GM18907 (cell line): ENCODE results near the gene FBXO31.
"Not testable (repeated sequence)": the region's sequence is repeated elsewhere in the genome, so short reads cannot be mapped to it uniquely, and the experiment has no call there.

Experiments used
- ATAC-seq: cut with Tn5 transposase; IDR thresholded peaks from one replicate; pipeline ENCODE4 v1.9.1; 2021; ENCODE audit warnings: mild to moderate bottlenecking, moderate library complexity; ENCODE audit not compliant: unreplicated experiment

The FBXO31 gene

DNA sequence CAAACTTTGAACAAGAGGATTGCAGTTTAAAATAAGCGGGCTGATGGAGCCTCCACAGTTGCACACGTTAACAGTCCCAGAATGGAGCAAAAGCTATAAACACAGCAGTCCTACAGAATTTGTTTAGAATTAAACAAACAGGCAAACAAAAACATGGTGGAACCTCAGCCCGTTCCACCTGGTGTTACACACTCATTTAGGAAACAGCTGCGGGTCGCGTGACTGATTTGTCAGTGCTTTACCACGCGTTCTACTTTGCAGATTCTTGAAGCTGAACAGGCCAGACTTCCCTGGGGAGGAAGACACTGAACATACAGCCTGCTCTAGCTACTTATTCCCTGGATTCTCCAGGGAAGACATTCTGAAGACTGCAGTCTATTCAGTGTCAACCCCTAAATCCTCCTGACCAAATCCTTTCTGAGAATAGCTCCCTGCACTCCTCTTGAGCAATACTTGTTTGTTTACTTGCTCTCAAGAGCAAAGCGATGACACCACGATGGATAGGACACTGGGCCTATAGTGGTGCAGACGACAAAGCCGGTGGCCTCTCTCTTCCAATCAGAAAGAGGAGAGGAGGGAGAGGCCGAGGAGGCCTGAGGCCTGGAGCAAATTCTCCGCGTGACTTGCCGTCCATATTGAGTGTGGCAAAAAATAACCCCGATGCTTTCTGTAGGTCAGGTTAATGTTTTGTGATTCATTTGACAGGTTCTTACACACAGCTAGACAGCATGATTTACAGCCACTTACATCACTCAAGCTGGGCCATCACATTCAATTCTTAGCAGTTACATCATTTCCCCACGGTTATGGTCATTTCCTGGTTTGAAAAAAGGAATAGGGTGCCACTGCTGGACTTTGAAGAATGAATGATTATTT, 4.6 kb upstream of the FBXO31 start:
- ATAC-seq: peak; percentile 61

DNA sequence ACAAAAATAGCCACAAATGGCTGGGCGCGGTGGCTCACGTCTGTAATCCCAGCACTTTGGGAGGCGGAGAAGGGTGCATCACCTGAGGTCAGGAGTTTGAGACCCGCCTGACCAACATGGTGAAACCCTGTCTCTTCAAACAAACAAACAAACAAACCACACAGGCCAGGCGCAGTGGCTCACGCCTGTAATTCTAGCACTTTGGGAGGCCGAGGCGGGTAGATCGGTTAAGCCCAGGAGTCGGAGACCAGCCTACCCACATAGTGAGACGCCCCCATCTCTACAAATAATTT, 1.2 kb upstream of the FBXO31 start:
- not testable (repeated sequence) for ATAC-seq

DNA sequence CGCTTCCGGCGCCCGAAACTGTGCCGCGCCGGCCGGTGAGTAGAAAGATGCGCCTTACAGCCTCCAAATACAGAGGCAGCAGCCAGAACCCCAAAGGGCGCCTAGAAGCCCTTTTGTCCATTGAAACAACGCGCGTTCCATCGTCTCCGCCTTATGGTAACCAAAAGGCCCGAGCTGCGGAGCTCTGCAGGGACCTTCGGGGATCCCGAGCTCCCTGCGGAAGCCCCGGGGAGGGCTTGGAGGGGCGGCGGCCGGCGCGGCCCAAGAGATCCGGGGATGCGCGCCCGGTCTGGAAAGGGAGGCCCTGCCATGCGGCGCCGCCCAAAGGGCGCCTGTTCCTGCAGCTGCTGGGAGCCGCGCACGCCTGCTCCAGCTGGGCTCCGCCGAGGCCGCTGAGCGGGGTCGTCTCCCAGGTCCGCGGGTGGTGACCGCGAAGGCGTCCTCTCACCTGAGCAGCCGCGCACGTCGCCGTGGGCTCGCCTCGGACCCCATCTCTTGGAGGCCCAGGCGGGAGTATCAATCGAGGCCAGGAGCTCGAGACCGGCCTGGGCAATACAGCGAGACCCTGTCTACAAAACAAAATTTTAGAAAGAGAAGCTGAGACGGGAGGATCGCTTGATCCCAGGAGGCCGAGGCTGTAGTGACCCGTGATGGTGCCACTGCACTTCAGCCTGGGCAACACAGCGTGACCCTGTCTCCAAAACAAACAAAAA, 742 bp upstream of the FBXO31 start:
- peak; percentile 16 for ATAC-seq

DNA sequence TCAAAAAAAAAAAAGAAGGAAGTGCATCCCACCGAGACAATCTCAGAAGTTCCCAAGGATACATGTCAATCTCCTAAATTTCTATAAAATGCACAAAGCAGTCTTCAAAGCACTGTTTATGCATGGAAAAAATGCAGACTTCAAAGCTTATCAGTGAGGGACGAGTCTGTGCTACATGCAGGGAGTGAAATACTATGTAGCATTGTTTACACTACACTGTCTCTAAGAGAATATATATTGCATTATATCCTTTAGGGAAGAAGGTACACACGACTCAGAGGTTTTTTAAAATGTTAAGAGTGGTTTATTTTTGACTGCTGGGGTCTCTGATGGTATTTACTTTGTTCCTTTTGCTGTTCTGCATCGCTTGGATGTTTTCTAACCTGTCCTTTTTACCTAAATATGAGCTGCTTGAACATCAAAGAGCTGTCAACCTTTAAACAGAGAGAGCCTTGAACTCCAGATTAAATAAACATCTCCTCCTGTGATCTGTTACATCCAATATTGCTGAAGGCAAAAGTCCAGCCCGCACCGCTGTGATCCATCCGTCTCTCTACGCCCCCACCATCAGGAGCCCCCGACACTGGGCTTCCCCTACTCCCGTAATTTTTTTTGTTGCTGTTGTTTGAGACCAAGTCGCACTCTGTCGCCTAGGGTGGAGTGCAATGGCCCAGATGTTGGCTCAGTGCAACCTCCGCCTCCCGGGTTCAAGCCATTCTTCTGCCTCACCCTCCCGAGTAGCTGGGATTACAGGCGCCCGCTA, 1.4 kb downstream of the FBXO31 start:
- ATAC-seq: no peak

DNA sequence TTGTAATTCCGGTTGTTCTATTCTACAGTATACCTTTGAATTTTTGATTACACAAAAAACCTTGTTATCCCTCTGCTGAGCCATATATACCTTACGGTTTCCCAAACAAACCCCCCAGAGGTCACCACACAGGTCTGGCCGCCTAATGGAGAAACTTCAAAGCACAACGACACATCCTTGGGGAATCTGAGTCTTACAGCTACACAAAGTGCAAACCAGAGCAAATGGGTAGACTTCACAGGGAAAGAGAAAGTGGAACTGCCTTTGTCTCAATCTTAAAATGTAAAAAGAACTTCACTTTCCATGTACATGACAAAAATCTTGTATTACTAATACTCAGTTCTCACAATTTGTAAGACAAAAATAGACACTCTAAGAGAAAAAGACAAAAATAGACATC, 2.7 kb downstream of the FBXO31 start:
- no peak for ATAC-seq

DNA sequence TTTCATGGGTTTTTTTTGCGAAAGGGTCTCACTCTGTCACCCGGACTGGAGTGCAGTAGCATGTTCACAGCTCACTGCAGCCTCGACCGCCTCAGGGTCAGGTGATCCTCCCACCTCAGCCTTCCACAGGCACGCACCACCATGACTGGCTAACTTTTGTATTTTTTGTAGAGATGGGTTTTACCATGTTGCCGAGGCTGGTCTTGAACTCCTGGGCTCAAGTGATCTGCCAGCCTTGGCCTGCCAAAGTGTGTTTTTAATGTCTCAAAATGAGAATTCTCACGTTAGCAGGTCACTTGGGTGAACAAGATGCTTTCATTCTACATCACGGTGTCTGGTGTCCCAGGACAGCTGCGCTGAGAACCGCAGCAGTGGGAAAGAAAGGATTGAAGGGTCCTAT, 3.2 kb downstream of the FBXO31 start:
- no peak for ATAC-seq

DNA sequence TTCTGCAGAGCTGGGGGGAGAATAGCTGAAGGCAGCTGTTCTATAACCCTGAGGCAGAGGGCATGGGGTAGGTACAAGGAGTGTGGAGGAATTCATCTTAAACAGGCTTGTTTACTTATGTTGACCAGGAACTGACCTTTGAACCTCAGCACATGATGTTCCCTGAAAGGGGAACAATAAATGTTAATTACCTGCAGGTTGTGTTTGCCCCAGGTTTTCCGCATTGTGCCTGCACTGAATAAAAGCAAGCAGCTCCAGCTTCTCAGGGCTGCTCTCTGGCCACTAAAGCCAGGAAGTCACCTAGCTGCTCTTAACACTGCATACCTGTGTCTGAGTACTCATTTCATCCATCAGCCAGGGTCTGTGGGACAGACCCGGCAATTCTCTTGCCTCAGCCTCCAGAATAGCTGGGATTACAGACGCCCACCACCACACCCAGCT, 4.2 kb downstream of the FBXO31 start:
- ATAC-seq: not testable (repeated sequence)

DNA sequence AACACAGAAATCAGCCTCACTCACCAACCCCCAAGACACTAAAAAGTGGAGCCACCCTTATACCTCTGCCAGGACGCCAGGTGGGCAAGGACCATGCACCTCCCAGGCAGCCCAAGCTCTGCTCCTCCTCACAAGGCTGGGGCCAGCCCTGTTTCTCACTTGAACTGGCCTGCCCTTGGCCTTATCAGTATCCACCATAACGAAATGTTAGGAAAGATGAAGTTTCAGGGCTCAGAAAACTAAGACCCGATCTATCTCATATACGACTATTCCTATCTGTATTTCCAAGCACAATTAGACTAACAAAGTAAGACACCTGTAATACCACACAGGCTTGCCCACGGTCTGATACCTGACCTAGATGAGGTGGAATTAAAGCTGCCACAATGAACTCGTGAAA, 6.9 kb downstream of the FBXO31 start:
- ATAC-seq: no peak

DNA sequence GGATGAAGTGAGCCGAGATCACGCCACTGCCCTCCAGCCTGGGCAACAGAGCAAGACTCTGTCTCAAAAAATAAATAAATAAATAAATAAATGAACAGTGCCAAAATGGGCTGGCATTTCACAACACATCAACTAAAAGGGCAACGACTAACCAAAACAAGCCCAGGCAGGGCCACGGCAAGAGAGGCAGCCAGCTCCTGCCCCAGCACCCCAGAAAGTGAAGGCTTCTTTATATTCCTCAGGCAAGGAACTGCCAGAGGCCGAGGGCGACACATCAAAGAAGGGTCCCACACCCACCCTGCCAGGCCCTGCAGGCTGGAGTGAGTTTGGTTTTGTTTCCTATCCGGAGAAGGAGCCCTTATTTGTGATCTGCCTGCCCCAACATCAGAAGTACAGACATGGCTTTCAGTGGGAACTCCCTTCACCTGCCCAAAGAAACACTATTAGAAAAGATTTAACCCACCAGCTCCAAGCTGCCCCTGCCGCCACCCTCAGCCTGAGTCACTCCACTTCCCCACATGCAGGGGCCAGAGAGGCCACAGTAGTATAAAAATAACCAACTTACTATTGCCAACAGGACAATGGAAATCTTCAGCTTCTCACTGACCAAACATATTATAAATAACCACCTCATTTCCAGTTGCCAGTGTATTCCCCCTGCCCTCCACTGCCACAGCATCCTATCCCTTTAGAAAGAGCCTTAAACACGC, 8.0 kb downstream of the FBXO31 start:
- ATAC-seq: no peak

DNA sequence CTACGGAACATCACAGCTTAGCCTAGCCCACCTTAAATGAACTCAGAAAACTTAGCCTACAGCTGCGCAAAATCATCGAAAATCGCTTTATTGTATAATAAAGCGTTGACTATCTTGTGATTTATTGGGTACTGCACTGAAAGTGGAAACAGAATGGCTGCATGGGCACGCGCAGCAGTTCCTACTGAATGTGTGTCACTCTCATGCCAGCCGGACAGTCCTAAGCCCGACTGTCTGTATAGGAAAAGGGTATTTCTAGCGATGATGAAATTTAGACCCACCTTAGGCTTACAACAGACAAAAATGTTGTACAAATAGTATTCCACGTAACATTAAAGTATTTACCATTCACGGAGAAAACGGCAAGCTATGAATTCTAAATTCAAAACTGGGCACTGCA, 9.3 kb downstream of the FBXO31 start:
- ATAC-seq: no peak

DNA sequence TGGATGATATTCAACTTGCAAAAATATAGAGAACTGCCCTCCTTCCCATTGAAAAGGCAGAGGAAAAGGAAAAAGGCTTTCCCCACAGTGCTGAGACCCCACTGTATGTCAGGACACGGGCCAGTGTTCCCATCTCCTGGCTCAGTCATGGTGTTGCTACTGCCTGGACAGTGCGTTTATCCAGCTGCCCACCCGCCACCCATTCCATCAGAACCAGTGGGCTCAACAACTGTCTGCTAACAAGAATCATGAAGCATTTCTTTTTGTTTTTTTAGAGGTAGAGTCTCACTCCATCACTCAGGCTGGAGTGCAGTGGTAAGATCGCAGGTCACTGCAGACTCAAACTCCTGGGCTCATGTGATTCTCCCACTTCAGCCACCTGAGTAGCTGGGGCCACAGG, 11.3 kb downstream of the FBXO31 start:
- no peak for ATAC-seq

DNA sequence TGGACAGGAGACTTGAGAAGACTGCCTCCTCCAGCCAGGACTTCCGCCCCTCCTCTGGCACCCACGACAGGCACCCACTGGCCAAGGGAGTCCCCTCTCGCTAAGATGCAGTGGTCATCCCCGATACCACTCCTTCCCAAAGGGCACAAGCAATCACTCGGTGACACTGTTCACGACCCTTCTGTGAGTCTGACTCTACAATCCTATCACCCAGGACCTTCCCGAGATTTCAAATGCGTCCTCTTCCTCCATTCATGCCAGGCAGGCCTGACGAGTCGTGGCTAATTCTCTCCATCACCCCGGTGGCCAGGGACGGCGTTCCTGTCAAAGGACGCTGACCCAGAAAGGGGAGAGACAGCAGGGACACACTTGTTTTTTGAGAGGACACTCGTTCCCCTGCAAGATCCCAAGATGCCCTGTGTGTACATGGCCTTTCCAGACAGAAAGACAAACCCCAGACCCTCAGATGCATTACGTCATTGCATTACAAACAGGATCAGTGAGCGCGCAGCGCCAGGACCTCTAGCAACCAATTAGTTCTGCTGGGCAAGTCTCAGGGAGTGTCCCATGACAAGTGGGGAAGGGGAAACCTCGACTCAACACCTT, 12.2 kb downstream of the FBXO31 start:
- no peak for ATAC-seq

DNA sequence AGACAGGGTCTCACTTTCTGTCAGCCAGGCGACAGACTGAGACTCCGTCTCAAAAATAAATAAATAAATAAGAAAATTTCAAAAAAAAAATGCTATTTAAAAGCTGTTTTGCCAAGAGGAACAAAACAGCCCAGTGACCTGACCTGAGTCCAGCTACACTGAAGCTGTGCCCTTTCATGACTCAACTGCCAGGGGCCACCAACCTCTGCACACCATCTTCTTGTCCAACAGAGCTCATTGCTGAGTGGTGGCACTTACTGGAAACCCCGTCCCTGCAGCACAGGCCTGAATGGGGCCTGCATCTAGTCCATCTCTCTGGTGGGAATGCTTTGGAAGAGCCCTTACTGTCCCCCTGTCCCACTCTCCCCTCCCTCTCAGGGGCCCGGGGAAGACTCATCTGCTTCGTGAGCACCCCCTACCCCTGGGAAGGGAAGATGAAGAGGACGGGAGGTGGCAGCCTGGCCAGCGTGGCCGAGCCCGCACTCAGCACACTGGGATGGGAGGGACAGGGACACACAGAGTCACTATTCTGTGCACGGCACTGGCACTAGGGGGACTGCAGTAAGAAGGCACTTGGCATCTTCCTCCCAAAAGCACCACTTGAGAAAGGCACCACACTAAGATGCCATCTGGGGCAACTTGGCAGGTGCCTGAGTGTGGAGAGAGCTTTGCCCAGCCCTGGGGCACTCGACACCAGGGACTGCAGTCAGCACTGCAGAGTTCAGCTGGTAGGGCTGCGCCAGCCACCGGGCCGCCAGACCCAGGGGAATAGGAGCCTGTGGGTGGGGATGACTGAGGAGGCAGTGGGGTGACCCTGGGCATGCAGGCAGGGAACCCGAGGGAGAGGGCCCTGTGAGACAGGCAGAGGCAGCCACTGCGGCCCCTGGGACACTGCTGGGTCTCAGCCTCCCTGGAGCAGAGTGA, 13.5 kb downstream of the FBXO31 start:
- no peak for ATAC-seq

DNA sequence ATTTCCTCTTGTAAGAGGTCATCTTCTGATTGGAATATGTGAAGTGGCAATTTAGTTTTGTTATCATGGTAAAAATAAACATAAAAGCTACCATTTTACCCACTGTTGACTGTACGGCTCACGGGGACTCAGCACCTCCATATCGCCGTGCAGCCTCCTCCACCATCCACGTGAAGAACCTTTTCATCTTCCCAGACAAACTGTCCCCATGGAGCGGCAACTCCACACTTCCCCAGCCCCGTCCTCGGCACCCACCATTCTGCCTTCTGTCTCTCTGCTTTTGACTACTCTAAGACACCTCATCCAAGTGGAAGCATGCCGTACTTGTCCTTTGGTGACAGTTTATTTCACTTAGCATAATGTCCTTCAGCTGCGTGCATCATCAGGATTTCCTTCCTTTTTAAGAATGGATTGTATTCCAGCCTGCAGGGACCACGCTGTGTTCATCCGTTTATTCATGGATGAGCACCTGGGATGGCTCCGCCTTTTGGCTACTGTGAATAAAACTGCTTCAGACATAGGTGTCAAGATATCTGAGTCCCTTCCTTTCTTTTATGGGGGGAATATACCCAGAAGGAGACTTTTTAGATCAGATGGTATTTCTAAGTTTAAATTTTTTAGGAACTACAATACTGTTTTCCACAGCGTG, 14.3 kb downstream of the FBXO31 start:
- no peak for ATAC-seq

DNA sequence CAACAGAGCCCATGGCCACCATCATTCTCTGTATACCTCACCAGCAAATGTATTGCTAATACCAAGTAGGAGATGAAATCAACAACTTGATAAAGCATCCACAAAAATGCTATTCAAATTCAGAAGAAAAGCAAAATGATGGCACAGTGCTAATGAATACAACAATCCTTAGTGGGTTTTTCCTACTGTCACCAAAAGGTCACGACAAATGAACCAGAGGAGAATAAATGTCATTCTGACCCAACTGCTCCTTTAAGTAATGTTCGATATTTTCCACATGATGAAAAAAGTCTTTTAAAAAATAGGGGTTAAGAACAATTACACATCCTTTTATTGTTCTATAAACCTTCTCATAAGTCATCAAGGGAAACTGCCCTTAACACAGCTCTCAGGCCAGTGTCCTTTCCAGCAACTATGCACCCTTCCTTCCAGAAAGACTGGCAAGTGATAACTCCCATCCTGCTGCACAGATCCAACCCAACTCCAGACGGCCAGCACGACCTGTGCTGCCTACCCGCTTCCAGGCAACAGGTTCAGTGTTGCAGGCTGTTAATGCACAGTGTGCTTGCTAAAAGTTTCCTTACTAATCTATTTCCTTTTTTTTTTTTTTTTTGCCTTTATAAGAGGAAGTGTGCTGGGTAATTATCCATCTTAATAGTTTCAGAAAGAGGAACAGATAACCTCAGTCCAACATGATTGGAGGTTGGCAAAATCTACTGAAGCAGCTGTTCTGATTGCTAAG, 15.4 kb downstream of the FBXO31 start:
- no peak for ATAC-seq

DNA sequence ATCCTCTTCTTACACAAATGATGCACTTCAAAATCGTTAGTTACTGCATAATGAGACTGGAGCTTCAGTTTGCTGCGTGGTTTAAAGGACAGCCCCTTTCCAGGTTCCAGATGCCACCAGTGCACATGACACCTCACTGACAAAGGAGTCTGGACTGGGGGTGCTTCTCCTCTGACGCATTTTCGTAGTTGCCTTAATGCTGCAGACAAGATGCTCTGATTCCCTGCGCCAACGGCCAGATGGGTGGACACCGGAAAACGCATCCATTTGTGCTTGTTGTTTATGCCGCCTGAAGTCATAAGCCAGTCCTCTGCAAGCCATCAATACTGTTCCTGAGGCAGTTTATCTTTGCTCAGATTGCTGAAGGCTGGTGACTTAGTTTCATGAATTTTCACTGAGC, 16.0 kb downstream of the FBXO31 start:
- ATAC-seq: no peak

DNA sequence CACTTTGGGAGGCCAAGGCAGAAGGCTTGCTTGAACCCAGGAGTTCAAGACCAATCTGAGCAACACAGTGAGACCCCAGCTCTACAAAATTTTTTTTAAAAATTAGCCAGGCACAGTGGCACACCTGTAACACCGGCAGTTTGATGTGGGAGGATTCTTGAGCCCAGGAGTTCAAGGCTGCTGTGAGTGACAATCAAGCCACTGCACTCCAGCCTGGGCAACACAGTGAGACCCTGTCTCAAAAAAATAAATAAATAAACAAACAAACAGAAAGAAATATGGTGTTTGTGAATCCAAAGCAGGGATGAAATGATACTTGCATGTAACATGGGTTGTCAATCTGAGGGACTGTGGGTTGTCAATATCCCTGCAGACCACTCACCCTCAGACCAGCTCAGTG, 16.6 kb downstream of the FBXO31 start:
- ATAC-seq: no peak

DNA sequence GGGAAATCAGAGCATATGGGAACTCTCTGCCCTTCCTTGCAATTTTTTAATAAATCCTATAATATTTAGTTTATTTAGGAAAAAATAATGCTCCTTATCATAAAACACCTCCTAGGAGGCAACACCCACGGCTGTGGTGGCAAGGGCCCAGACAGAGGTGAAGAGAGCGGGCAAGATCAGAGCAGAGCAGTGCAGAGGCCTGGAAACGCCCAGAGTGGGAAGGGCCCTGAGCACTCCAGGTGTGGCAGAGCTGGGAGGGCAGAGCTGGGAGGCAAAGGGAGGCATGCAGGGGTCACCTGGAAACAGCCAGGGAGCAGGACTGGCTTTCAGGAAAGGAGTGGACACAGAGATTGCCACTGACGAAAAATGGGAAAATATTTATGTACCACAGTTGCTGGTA, 17.3 kb downstream of the FBXO31 start:
- ATAC-seq: no peak
